ENCODE results near the gene NEK4.

GRCh38 chr3:52774066-52774713, 3.5 kb upstream of the NEK4 start:
- TF ChIP-seq PAX5 (IDR thresholded peaks at IDR 0.05; ENCODE audit: insufficient read depth, low read length, severe bottlenecking) = no peak
- TF ChIP-seq POLR2A (IDR thresholded peaks at IDR 0.05; ENCODE audit: low read depth, low read length) = no peak
- no peak for TF ChIP-seq TAF1 (IDR thresholded peaks at IDR 0.05; ENCODE audit: low read depth, low read length)
- TF ChIP-seq POLR2AphosphoS5 (IDR thresholded peaks at IDR 0.05; ENCODE audit: low read depth, low read length) = no peak
- no peak for TF ChIP-seq SPI1 (IDR thresholded peaks at IDR 0.05; ENCODE audit: low read depth, low read length)

Measured in GM12891 (cell line).